CD14-positive monocyte (primary cell): ENCODE results near the gene BCL2. TPM values are rescaled to one million over a fixed set of nuclear protein-coding genes. Genes with fewer than 3 reads are reported as not detected.

Experiments used
- DNase-seq, 3 donors: peaks; one replicate each; pipeline ENCODE4 v3.0.0-alpha.2; 2011 to 2022
- H2AFZ ChIP-seq: 2 replicates; pipeline ENCODE4 v1.6.0; 2012; ENCODE audit warnings: mild to moderate bottlenecking, low read depth, low read length, inconsistent platforms; ENCODE audit not compliant: insufficient read depth, poor library complexity, severe bottlenecking
- H3K27ac ChIP-seq, 2 donors: 1 replicate in 1 of 2; 2 replicates in 1 of 2; pipeline ENCODE4 v1.5.1; 2012 to 2013; ENCODE audit warnings: low read length in 2 of 2, control low read depth in 1 of 2, inconsistent platforms in 1 of 2, low read depth in 1 of 2, mild to moderate bottlenecking in 1 of 2
- H3K27me3 ChIP-seq, 2 donors: one replicate each; pipeline versions ENCODE4 v1.6.0 to v1.6.1; 2011 to 2013; ENCODE audit warnings: low read length in 2 of 2; ENCODE audit not compliant: control insufficient read depth in 2 of 2, insufficient read depth in 2 of 2
- H3K36me3 ChIP-seq, 2 donors: replicated peaks in 1 of 2; 1 replicate in 1 of 2; 2 replicates in 1 of 2; pipeline versions ENCODE4 v1.5.1 to v1.6.1; 2012 to 2013; ENCODE audit warnings: low read length in 2 of 2, control low read depth in 1 of 2, inconsistent platforms in 1 of 2, mild to moderate bottlenecking in 1 of 2; ENCODE audit not compliant: insufficient read depth in 2 of 2, control insufficient read depth in 1 of 2
- H3K4me1 ChIP-seq, 2 donors: 1 replicate in 1 of 2; 2 replicates in 1 of 2; pipeline versions ENCODE4 v1.5.1 to v1.6.1; 2012 to 2013; ENCODE audit warnings: low read length in 2 of 2, control low read depth in 1 of 2, inconsistent platforms in 1 of 2, mild to moderate bottlenecking in 1 of 2, moderate library complexity in 1 of 2; ENCODE audit not compliant: insufficient read depth in 2 of 2, control insufficient read depth in 1 of 2
- H3K4me2 ChIP-seq: replicated peaks from 2 replicates; pipeline ENCODE3; 2012; ENCODE audit warnings: low read length, moderate library complexity, mild to moderate bottlenecking; ENCODE audit not compliant: poor library complexity, severe bottlenecking; ENCODE audit errors: extremely low read depth
- H3K4me3 ChIP-seq, 3 experiments: fragments of 200-600 bp in 1 of 3; sonication (generic) in 1 of 3; replicated peaks in 1 of 3; 1 replicate in 2 of 3; 2 replicates in 1 of 3; pipeline ENCODE4 v1.5.1; 2011 to 2013; ENCODE audit warnings: low read length in 3 of 3, mild to moderate bottlenecking in 3 of 3, control low read depth in 2 of 3, low read depth in 2 of 3, inconsistent platforms in 1 of 3, moderate library complexity in 1 of 3
- H3K79me2 ChIP-seq: 2 replicates; pipeline ENCODE4 v1.6.0; 2012; ENCODE audit warnings: mild to moderate bottlenecking, control low read depth, inconsistent platforms, low read length, moderate library complexity; ENCODE audit not compliant: insufficient read depth
- H3K9ac ChIP-seq: 2 replicates; pipeline ENCODE4 v1.6.0; 2017; ENCODE audit warnings: low read length, mild to moderate bottlenecking; ENCODE audit not compliant: insufficient read depth, poor library complexity, severe bottlenecking
- H3K9me3 ChIP-seq, 2 donors: replicated peaks in 1 of 2; 1 replicate in 1 of 2; 2 replicates in 1 of 2; pipeline versions ENCODE4 v1.5.1 to v1.6.1; 2012 to 2013; ENCODE audit warnings: low read length in 2 of 2, control low read depth in 1 of 2; ENCODE audit not compliant: control insufficient read depth in 1 of 2, insufficient read depth in 1 of 2
- H4K20me1 ChIP-seq: 2 replicates; pipeline ENCODE4 v1.6.0; 2012; ENCODE audit warnings: mild to moderate bottlenecking, low read length, control low read depth, moderate library complexity; ENCODE audit not compliant: insufficient read depth
- H3K27ac Mint-ChIP-seq, 7 donors: one replicate each; pipeline ENCODE4 v1.8.0; 2020; ENCODE audit warnings: mild to moderate bottlenecking in 7 of 7, mixed read lengths in 7 of 7, moderate library complexity in 6 of 7, inconsistent platforms in 2 of 7
- H3K27me3 Mint-ChIP-seq, 3 donors: one replicate each; pipeline ENCODE4 v1.8.0; 2021 to 2022; ENCODE audit warnings: low read depth in 3 of 3, mild to moderate bottlenecking in 3 of 3, mixed read lengths in 3 of 3, moderate library complexity in 3 of 3, inconsistent platforms in 1 of 3
- H3K36me3 Mint-ChIP-seq, 2 donors: one replicate each; pipeline ENCODE4 v1.8.0; 2020; ENCODE audit warnings: mixed read lengths in 2 of 2, inconsistent platforms in 1 of 2, mild to moderate bottlenecking in 1 of 2
- H3K4me1 Mint-ChIP-seq: one replicate; pipeline ENCODE4 v1.8.0; 2020; ENCODE audit warnings: mild to moderate bottlenecking, mixed read lengths
- H3K4me3 Mint-ChIP-seq, 2 donors: one replicate each; pipeline ENCODE4 v1.8.0; 2020; ENCODE audit warnings: mild to moderate bottlenecking in 2 of 2, mixed read lengths in 2 of 2, moderate library complexity in 1 of 2
- H3K9me3 Mint-ChIP-seq, 7 donors: one replicate each; pipeline ENCODE4 v1.8.0; 2020 to 2022; ENCODE audit warnings: mixed read lengths in 7 of 7, mild to moderate bottlenecking in 6 of 7, moderate library complexity in 6 of 7, inconsistent platforms in 2 of 7
- CTCF ChIP-seq: fragments of 200-600 bp; IDR thresholded peaks from one replicate; pipeline ENCODE4 v1.8.0; 2022; ENCODE audit warnings: antibody characterized with exemption, mild to moderate bottlenecking
- WGBS: methylation state at CpG from one replicate; pipeline ENCODE4 v1.1.5; 2013; ENCODE audit warnings: missing lambda C conversion rate; ENCODE audit not compliant: insufficient coverage; 5-methylcytosine and 5-hydroxymethylcytosine counted together
- intact Hi-C, 2 donors: fragments of 100-400 bp; cut with micrococcal nuclease; formaldehyde crosslinking; loops; one replicate each; pipeline versions ENCODE4 v1.15.0 to v1.15.1; 2023
- polyA plus RNA-seq, 3 donors: library from polyadenylated mRNA; depleted of rRNA in 1 of 3; unstranded in 2 of 3; stranded (reverse) in 1 of 3; fragments of 300-500 nt in 2 of 3; fragments of >200 nt in 1 of 3; fragmentation: Illumina TruSeq in 2 of 3; gene quantifications; 1 replicate in 2 of 3; 2 replicates in 1 of 3; pipeline ENCODE4 v1.2.3, GENCODE V29; 2012 to 2021

BCL2 gene
- polyA plus RNA-seq, 3 donors: 0.58 to 2.5 (median 1.1) TPM

DNA sequence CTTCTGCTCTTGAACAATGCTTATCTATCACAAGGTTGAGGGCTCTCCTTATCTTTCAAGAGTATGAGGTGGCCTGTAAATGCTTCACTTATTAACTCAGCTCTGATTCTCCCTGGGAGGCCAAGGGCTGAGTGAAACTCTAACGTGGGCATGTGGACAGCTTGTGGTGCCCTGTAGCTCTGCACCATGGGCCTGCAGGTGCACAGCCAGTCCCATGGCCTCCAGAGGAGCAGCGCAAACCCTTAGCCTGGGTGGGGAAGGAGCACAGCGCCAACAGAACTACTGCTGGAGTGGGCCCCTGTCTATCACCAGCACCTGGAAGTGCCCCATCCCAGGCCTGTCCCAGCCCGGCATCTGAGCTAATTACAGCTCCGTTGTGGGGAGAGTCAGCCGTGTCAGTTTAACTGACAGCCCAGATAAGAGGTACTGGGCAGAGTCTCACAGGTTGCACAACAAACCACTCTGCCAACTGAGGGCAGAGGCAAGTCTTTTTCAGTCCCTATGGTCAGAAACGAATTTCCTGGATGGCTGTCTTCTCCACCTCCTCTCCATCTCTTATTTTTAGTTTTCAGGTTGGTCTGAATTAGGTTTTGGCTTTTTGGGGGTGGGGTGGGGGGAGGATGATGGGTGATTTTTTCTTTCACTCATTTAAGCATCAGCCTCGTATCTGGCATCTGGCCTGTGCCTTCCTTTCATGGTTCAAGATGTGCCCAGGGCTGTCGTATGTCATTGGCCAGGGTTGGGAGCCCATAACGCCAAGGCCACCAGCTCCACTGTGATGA is 219.5 kb downstream of the BCL2 start:
- Mint-ChIP-seq H3K4me1 (peaks cover 37% of the 10 kb centered on the region), H3K36me3 (no peaks in the 10 kb centered on the region), H3K27ac (peak overlapping the region in 1 of 7 donors; percentile 15), H3K4me3 (peak overlapping the region in 1 of 2 donors; percentile 6), H3K9me3 (peaks cover 0 to 6% (median 0%) of the 10 kb centered on the region in 7 donors), H3K27me3 (peaks cover 0 to 3% (median 2%) of the 10 kb centered on the region in 3 donors)
- 0% methylated on average over 7 of the region's 10 CpGs for WGBS
- H3K9ac ChIP-seq: no peak overlapping the region
- TF ChIP-seq CTCF: no peak
- H3K4me3 ChIP-seq: peak overlapping the region in 1 of 3 experiments; percentile 10
- H3K27ac ChIP-seq: no peak overlapping the region
- H3K27me3 ChIP-seq: no peaks in the 10 kb centered on the region
- H3K79me2 ChIP-seq: no peaks in the 10 kb centered on the region
- peak overlapping the region; percentile 66 for H2AFZ ChIP-seq
- no peaks in the 10 kb centered on the region for H3K36me3 ChIP-seq
- no peaks in the 10 kb centered on the region for H4K20me1 ChIP-seq
- no peaks in the 10 kb centered on the region for H3K9me3 ChIP-seq
- DNase-seq: no peak
- H3K4me1 ChIP-seq: peaks cover 25 to 39% of the 10 kb centered on the region in 2 donors
- intact Hi-C loops: no loop called here
- peak overlapping the region; percentile 9 for H3K4me2 ChIP-seq

- no peak for TF ChIP-seq CTCF
- H3K9me3 Mint-ChIP-seq: peaks cover 0 to 6% (median 0%) of the 10 kb centered on the region in 7 donors
- Histone ChIP-seq H3K36me3 (no peaks in the 10 kb centered on the region), H3K4me1 (peaks cover 25 to 39% of the 10 kb centered on the region in 2 donors), H2AFZ (peak overlapping the region; percentile 66), H4K20me1 (no peaks in the 10 kb centered on the region), H3K4me3 (no peak overlapping the region), H3K9me3 (no peaks in the 10 kb centered on the region), H3K27me3 (no peaks in the 10 kb centered on the region), H3K27ac (no peak overlapping the region), H3K79me2 (no peaks in the 10 kb centered on the region), H3K4me2 (peak overlapping the region; percentile 11), H3K9ac (no peak overlapping the region)
- intact Hi-C loops: no loop called here
- H3K27ac Mint-ChIP-seq: peak overlapping the region in 1 of 7 donors; percentile 76
- H3K27me3 Mint-ChIP-seq: peaks cover 0 to 3% (median 2%) of the 10 kb centered on the region in 3 donors
- H3K36me3 Mint-ChIP-seq: no peaks in the 10 kb centered on the region
- peaks cover 37% of the 10 kb centered on the region for H3K4me1 Mint-ChIP-seq
- DNase-seq: no peak
- peak overlapping the region in 1 of 2 donors; percentile 17 for H3K4me3 Mint-ChIP-seq
- 36% methylated on average over 5 of the region's 14 CpGs for WGBS
Measured at GRCh38 chr18:63099091-63099840, 220.3 kb downstream of the BCL2 start.
